ENCODE measurements around the gene STON2. TPM values are rescaled to one million over a fixed set of nuclear protein-coding genes. Genes with fewer than 3 reads are reported as not detected.

The STON2 gene
- total and polyA plus RNA-seq, 4 donors, result 3.1 to 27.6 (median 15.2) TPM

DNA sequence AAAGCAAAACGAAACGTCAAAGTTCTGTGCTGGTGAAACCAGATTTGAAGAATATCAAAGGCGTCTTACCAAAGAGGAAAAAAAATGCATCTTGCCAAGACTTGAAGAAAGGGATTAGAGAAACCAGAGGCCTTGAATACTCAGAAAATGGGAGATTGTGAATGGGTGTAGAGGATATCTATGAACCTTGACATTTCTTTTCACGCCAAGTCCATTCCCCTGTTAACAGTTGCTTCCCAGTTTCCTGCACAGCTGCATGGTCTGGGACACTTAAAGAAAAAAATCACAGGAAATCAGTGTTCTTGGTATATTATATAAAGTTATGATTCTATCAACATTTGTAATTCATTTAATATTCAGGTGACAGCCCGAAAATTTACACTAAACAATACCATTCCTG lies 178.0 kb downstream of the STON2 start:
- WGBS, 2 donors, result 90 to 93% methylated on average over 5 of the region's 5 CpGs

DNA sequence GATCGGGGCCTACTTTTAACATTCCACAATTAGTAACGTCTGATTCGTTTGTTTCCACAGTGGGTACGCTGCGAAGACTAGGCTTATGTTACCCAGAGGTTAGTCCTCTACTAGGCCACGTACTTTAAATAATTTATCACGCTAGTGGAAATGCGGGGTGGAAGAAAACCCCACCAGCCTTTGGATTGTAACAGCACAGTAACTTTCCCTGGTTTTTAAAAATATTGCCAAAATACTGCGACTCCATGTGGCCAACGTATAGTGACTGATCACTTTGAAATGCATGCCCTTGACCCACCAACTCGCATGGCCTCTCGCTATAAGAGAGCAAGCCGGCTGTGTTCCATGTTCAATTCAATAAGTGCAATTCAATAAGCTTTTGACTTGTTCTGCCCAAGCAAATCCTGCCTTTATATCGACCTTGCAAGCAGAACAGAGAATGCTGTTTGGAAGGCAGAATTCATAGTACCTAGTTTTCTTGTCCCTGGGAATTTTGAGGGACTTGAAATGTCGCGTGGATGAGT lies 178.5 kb downstream of the STON2 start:
- no peak for ATAC-seq (ENCODE audit: insufficient read depth, low FRiP score)
- WGBS, 2 donors, result 33% methylated on average over 16 of the region's 16 CpGs
- Histone ChIP-seq H3K36me3 (ENCODE audit: control insufficient read depth in 4 of 4, insufficient read depth in 4 of 4, low read length in 4 of 4) (peaks cover 0 to 4% (median 0%) of the 10 kb centered on the region in 4 donors), H3K27ac (ENCODE audit: low read depth in 1 of 2, low read length in 1 of 2) (peak overlapping the region; percentile 94 to 99), H3K9me3 (ENCODE audit: control insufficient read depth in 4 of 4, insufficient read depth in 3 of 4, low read length in 3 of 4) (no peaks in the 10 kb centered on the region), H3K4me3 (peak overlapping the region; percentile 40), H3K27me3 (ENCODE audit: control insufficient read depth in 3 of 3, insufficient read depth in 3 of 3, low read length in 2 of 3) (no peaks in the 10 kb centered on the region), H3K9ac (ENCODE audit: insufficient read depth in 1 of 2, low read length in 2 of 2) (peak overlapping the region; percentile 80 to 93), H3K4me1 (ENCODE audit: control insufficient read depth in 5 of 5, insufficient read depth in 5 of 5, low read length in 5 of 5) (peaks cover 2 to 14% (median 7%) of the 10 kb centered on the region in 5 donors)
- TF ChIP-seq, protein P1, sequence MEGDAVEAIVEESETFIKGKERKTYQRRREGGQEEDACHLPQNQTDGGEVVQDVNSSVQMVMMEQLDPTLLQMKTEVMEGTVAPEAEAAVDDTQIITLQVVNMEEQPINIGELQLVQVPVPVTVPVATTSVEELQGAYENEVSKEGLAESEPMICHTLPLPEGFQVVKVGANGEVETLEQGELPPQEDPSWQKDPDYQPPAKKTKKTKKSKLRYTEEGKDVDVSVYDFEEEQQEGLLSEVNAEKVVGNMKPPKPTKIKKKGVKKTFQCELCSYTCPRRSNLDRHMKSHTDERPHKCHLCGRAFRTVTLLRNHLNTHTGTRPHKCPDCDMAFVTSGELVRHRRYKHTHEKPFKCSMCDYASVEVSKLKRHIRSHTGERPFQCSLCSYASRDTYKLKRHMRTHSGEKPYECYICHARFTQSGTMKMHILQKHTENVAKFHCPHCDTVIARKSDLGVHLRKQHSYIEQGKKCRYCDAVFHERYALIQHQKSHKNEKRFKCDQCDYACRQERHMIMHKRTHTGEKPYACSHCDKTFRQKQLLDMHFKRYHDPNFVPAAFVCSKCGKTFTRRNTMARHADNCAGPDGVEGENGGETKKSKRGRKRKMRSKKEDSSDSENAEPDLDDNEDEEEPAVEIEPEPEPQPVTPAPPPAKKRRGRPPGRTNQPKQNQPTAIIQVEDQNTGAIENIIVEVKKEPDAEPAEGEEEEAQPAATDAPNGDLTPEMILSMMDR (IDR thresholded peaks at IDR 0.05; ENCODE audit: control extremely low read depth, extremely low read depth), result no peak
- DNase-seq, result no peak

More for the DNA sequence above, 178.0 kb downstream of the STON2 start:
- Histone ChIP-seq H3K27ac (ENCODE audit: low read depth in 1 of 2, low read length in 1 of 2) (peak overlapping the region; percentile 94 to 99), H3K9me3 (ENCODE audit: control insufficient read depth in 4 of 4, insufficient read depth in 3 of 4, low read length in 3 of 4) (no peaks in the 10 kb centered on the region), H3K4me3 (no peak overlapping the region), H3K36me3 (ENCODE audit: control insufficient read depth in 4 of 4, insufficient read depth in 4 of 4, low read length in 4 of 4) (peaks cover 0 to 4% (median 0%) of the 10 kb centered on the region in 4 donors), H3K9ac (ENCODE audit: insufficient read depth in 1 of 2, low read length in 2 of 2) (no peak overlapping the region), H3K27me3 (ENCODE audit: control insufficient read depth in 3 of 3, insufficient read depth in 3 of 3, low read length in 2 of 3) (no peaks in the 10 kb centered on the region), H3K4me1 (ENCODE audit: control insufficient read depth in 5 of 5, insufficient read depth in 5 of 5, low read length in 5 of 5) (peaks cover 2 to 14% (median 3%) of the 10 kb centered on the region in 5 donors)
- TF ChIP-seq, protein P1 (IDR thresholded peaks at IDR 0.05; ENCODE audit: control extremely low read depth, extremely low read depth), result no peak
- DNase-seq (no peak), ATAC-seq (ENCODE audit: insufficient read depth, low FRiP score) (no peak)

DNA sequence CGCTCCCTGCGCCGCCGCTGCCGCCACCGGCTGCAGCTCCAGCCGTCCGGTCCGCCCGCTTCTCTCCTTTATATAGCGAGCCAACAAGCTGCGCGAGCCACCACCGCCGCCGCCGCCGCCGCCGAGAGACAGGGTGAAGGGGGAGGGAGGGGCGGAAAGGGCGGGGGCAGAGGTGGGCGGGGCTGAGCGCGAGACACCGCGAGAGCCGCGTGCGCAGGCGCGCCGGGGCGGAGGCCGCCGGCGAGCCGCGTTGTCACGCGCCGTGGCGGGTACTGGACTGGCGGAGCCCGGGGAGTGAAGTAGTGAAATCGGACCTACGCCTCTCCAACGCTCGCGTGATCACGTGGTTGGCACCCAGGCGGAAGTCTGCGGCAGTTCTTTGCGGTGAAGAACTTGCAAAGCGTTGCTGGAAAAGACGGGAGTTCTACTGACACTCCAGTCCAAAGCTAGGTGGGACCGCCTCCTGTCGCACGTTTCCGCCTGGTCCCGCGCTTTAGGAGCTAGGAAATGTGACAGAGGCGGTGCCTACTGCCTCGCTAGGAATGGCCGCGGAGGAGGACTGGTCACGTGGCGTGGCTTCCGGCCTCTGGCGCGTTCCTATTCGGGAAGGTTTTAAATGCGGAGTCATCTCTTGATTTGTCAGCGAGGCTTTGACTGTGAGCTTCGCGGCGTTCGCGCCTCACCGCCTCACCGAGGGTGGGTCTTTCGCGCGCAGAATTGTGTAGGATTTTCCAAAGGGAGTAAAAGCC lies 179.1 kb downstream of the STON2 start, which contains the start of gene GTF2A1:
Gene GTF2A1 (minus strand): TSS at position 130 of the 749 bp plus-strand sequence. CDS start 441 bp downstream, outside the sequence.
- Histone ChIP-seq H3K27me3 (ENCODE audit: control insufficient read depth in 3 of 3, insufficient read depth in 3 of 3, low read length in 2 of 3) (no peaks in the 10 kb centered on the region), H3K9ac (ENCODE audit: insufficient read depth in 1 of 2, low read length in 2 of 2) (peak within 1 kb of the TSS; percentile 100), H3K27ac (ENCODE audit: low read depth in 1 of 2, low read length in 1 of 2) (peak within 1 kb of the TSS; percentile 99), H3K36me3 (ENCODE audit: control insufficient read depth in 4 of 4, insufficient read depth in 4 of 4, low read length in 4 of 4) (peaks cover 0 to 4% (median 0%) of the 10 kb centered on the region in 4 donors), H3K9me3 (ENCODE audit: control insufficient read depth in 4 of 4, insufficient read depth in 3 of 4, low read length in 3 of 4) (no peaks in the 10 kb centered on the region), H3K4me3 (peak within 1 kb of the TSS; percentile 72), H3K4me1 (ENCODE audit: control insufficient read depth in 5 of 5, insufficient read depth in 5 of 5, low read length in 5 of 5) (peaks cover 2 to 14% (median 7%) of the 10 kb centered on the region in 5 donors)
- 0% methylated on average over 59 to 84 of the region's 84 CpGs for WGBS, 2 donors
- peak; percentile 98 to 99 (median 98) for DNase-seq
- TF ChIP-seq, protein P1 (IDR thresholded peaks at IDR 0.05; ENCODE audit: control extremely low read depth, extremely low read depth), result no peak
- ATAC-seq (ENCODE audit: insufficient read depth, low FRiP score), result peak; percentile 88
